GM18505 (cell line): Measurements from ENCODE around the gene PLA2G6.
"Not testable (repeated sequence)": the region's sequence is repeated elsewhere in the genome, so short reads cannot be mapped to it uniquely, and the experiment has no call there.

ENCODE experiments used
- ATAC-seq: cut with Tn5 transposase; IDR thresholded peaks from one replicate; pipeline ENCODE4 v1.9.1; 2021; ENCODE audit not compliant: unreplicated experiment
- POLR2A ChIP-seq: IDR thresholded peaks from 4 replicates; pipeline ENCODE4 v1.6.1; 2011; ENCODE audit warnings: borderline replicate concordance; ENCODE audit not compliant: insufficient read depth, insufficient read length; ENCODE audit errors: extremely low read depth

The PLA2G6 gene

GRCh38 chr22:38191731-38192474 is 10.3 kb upstream of the PLA2G6 start:
- no peak for ATAC-seq
- TF ChIP-seq POLR2A, result no peak

DNA sequence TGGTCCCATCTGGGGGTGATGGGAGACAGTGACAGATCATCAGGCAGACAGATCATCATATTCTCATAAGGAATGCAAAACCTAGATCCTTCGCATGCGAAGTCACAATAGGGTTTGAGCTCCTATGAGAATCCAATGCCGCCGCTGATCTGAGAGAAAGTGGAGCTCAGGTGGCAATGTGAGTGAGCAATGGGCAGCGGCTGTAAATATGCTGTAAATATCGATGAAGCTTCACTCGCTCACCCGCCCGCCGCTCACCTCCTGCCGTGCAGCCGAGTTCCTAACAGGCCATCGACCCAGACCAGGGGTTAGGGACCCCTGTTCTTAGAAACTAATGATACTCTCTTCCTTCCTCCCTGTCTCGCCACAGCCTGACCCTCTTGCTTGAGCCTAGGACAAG is 9.4 kb upstream of the PLA2G6 start:
- no peak for TF ChIP-seq POLR2A
- ATAC-seq, result no peak

DNA sequence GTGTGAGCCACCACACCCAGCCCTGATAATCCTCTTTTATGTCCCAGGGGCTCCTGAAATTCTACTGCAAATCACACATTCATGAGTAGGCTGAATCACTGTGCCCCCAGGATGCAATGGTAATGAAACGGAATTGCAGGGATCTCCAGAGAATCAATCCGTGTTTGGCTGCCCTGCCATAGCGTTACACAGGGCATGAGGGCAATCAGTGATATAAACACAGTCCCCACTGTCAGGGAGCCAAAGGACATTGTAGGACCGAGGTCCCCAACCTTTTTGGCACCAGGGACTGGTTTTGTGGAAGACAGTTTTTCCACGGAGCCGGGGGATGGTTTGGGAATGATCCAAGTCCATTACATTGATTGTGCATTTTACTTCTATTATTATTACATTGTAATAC is 9.0 kb upstream of the PLA2G6 start:
- ATAC-seq, result no peak
- no peak for TF ChIP-seq POLR2A

DNA sequence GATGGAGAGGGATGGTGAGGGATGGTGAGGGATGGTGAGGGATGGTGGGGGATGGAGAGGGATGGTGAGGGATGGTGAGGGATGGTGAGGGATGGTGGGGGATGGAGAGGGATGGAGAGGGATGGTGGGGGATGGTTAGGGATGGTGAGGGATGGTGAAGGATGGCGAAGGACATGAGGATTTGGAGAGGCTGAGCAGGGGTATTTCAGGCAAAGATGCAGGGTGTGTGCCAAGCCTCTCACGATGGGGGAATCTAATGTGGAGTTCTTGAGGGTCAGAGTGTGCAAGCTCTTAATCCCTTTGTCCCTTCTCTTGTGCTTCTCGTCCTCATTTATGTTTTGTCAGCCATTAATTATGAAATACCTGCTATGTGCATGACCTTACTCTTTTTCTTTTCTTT is 7.5 kb upstream of the PLA2G6 start:
- TF ChIP-seq POLR2A, result no peak
- ATAC-seq, result no peak

DNA sequence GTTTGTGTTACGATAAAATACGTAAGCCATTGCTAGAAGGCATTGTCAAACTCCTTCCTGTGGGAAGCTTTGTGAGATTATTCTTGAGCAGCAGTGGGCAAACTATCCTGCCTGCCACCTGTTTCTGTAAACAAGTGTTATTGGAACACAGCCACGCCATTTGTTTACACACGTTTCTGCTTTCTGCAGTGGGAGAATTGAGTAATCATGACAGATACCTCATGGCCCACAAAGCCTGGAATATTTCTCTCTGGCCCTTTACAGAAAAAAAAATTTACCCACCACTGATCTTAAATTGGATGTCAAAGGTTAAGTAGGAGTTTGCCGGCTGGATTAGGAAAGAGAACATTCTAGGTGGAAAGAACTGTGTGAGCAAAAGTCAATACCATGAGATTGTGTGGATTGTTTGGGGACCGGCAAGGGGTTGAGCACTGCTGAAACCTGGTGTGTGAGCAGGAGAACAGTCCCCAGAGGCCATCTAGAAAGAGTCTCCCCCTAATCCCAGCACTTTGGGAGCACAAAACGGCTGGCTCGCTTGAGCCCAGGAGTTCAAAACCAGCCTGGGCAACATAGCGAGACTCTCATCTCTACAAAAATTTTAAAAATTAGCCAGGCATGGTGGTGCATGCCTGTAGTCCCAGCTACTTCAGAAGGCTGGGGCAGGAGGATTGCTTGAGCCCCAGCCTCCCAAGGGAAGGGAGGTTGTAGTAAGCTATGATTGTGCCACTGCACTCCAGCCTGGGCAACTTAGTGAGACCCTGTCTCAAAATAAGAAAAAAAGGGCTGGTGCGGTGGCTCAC is 6.0 kb upstream of the PLA2G6 start:
- no peak for TF ChIP-seq POLR2A
- no peak for ATAC-seq

- no peak for TF ChIP-seq POLR2A
- no peak for ATAC-seq
Observed at GRCh38 chr22:38186429-38186828, 4.8 kb upstream of the PLA2G6 start.

DNA sequence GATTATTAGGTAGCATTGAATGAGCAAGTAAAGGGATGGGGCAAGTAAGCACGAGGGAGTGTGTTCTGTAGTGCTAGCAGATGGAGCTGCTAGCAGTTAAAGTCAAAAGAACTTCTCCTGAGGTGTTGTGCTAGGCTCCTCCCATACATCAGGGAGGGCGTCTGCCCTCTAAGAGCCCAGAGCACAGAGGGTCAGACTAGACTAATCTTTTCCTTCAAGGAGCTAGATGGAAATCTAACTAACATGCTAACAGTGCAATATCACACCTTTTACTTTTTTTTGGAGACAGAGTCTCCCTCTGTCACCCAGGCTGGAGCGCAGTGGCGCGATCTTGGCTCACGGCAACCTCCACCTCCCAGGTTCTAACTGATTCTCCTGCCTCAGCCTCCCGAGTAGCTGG is 3.2 kb upstream of the PLA2G6 start:
- no peak for TF ChIP-seq POLR2A
- no peak for ATAC-seq

- ATAC-seq, result peak; percentile 32
- TF ChIP-seq POLR2A, result peak; percentile 43
Observed at GRCh38 chr22:38180841-38181452, 683 bp downstream of the PLA2G6 start.

- not testable (repeated sequence) for ATAC-seq
Observed at GRCh38 chr22:38178605-38178937, 3.1 kb downstream of the PLA2G6 start.

GRCh38 chr22:38177926-38178604 is 3.6 kb downstream of the PLA2G6 start:
- no peak for TF ChIP-seq POLR2A

DNA sequence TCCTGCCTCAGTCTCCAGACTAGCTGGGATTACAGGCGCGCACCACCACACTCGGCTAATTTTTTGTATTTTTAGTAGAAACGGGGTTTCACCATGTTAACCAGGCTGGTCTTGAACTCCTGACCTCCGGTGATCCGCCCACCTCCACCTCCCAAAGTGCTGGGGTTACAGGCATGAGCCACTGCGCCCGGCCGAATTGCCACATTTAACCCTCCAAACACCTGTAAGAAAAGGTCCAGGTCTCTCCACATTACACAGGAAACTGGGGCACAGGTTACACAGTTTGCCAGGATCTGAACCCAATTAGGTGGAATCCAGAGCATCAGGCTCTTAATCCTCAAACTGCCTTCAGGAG is 4.1 kb downstream of the PLA2G6 start:
- ATAC-seq, result not testable (repeated sequence)

More at GRCh38 chr22:38177926-38178604, 3.6 kb downstream of the PLA2G6 start:
- no peak for ATAC-seq

DNA sequence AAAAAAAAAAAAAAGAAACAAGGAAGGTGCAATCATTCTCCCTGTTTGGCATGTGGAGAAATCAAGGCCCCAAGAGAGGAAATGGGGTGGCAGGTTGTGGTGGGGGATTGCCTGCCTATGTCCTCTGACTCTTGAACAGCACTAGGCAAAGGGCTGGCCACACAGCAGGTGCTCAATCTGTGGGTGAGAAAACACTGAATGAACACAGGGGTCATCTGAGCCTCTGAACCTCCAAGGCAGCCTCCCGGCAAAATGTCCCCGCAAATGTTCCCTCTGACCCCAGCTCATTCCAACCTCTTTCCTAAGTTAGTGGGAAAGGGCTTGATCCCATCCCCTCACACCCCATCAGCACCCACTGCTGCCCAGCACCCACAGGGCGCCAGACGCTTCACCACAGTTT is 4.6 kb downstream of the PLA2G6 start:
- ATAC-seq, result no peak
- no peak for TF ChIP-seq POLR2A

GRCh38 chr22:38176170-38176741 is 5.4 kb downstream of the PLA2G6 start:
- ATAC-seq, result no peak
- TF ChIP-seq POLR2A, result no peak

DNA sequence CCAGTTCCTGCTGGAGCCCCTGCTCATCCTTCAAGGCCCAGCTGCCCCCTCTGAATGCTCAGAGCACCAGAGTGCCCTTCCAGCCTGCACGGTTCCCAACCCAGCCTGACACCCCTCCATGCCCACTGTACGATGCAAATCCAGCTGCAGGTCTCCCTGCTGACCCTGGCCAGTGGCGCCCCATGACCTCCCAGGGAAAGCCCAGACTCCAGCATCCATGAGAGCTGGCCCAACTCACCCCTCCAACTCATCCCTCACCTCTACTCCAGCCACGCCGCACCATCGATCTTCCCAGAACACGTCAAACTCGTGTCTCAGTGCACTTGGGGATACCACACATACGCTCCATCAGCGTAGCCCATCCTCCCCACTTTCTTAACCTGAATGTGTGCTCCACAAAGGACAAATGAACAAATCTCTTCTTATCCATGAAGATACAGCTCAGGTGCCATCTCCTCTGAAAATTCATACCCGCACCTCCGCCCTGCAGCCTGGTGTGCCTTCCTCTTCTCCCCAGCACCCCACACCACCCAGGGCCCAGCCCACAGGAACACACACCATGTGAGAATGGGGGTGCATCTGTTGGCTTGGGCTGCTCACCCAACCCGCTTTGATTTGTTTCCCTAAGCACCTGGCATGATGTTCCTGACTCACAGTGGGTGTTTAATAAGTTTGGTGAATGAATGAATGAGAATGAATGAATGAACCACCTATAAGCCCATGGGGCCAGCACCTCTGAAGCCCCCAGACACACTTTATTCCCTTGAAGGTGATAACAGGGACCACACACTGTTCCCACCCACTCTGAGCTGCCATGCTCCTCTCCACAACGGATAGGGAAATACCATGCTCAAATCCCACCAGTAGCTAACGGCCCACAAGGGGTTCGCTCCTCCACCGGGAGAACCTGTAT is 6.2 kb downstream of the PLA2G6 start:
- no peak for ATAC-seq
- no peak for TF ChIP-seq POLR2A
